ENCODE measurements around the gene ANKRD55. TPM values are rescaled to one million over a fixed set of nuclear protein-coding genes. Genes with fewer than 3 reads are reported as not detected.

The ANKRD55 gene
- polyA plus RNA-seq, 1 of the 3 experiments (the other 2 are of a cell fraction), result not detected

GRCh38 chr5:56282216-56282615 is 49.1 kb upstream of the ANKRD55 start:
- no peaks in the 10 kb centered on the region for H3K27me3 ChIP-seq (ENCODE audit: insufficient read depth)
- H3K27ac ChIP-seq (ENCODE audit: low read depth in 2 of 2, low read length in 1 of 2), result peak overlapping the region; percentile 4 to 14; a peak in 1 of 4 replicates
- H3K9me3 ChIP-seq, result no peaks in the 10 kb centered on the region
- no peaks in the 10 kb centered on the region for H3K9me2 ChIP-seq
- no peak overlapping the region for H3K4me2 ChIP-seq
- TF ChIP-seq NFIC (IDR thresholded peaks at IDR 0.05; ENCODE audit: borderline replicate concordance), result no peak
- TF ChIP-seq USF2 (IDR thresholded peaks at IDR 0.05; ENCODE audit: borderline replicate concordance, low read depth, low read length), result no peak
- TF ChIP-seq YY1 (IDR thresholded peaks at IDR 0.05; ENCODE audit: low read depth), result no peak
- TF ChIP-seq JUND (IDR thresholded peaks at IDR 0.05), result no peak
- TF ChIP-seq GABPA (IDR thresholded peaks at IDR 0.05; ENCODE audit: low read depth), result no peak
- no peak for TF ChIP-seq EZH2phosphoT487 (IDR thresholded peaks at IDR 0.05; ENCODE audit: borderline replicate concordance, low read depth)
- no peak for TF ChIP-seq TAF1 (IDR thresholded peaks at IDR 0.05; ENCODE audit: borderline replicate concordance, low read depth, low read length)
- TF ChIP-seq NRF1 (IDR thresholded peaks at IDR 0.05; ENCODE audit: low read depth, low read length), result no peak
- H3F3A ChIP-seq (replicated peaks; ENCODE audit: insufficient read depth), result peaks cover 37% of the 10 kb centered on the region
- ChIA-PET CTCF (interaction anchor here (0.6 to 2.8 kb wide), 4 partner anchors 12 to 1016 kb away, joined by 3 to 18 read pairs (median 5); no protein-coding TSS in a partner anchor), POLR2A (no interaction called here)
- H4K20me1 ChIP-seq (ENCODE audit: insufficient read depth), result no peaks in the 10 kb centered on the region
- no peaks in the 10 kb centered on the region for H3K79me2 ChIP-seq (ENCODE audit: insufficient read depth)
- peaks cover 34 to 44% of the 10 kb centered on the region in 2 experiments for H3K4me1 ChIP-seq (ENCODE audit: control insufficient read depth in 1 of 2, insufficient read depth in 2 of 2, low read depth in 1 of 2, low read length in 1 of 2)
- DNase-seq, result no peak
- no peak overlapping the region for H3K4me3 ChIP-seq (ENCODE audit: low read depth in 2 of 2, low read length in 1 of 2)
- no peak overlapping the region for H3K9ac ChIP-seq
- no peaks in the 10 kb centered on the region for H3K36me3 ChIP-seq (replicated peaks in 1 of 2; ENCODE audit: control insufficient read depth in 1 of 2, insufficient read depth in 2 of 2, low read length in 1 of 2)
- 90% methylated on average over 1 of the region's 1 CpG for WGBS (ENCODE audit: low lambda C conversion rate)
- no peak overlapping the region for H2AFZ ChIP-seq (ENCODE audit: low read depth)

GRCh38 chr5:56281489-56282165 is 48.5 kb upstream of the ANKRD55 start:
- 85% methylated on average over 5 of the region's 5 CpGs for WGBS (ENCODE audit: low lambda C conversion rate)
- no peak for DNase-seq

More at GRCh38 chr5:56281489-56282165, 48.5 kb upstream of the ANKRD55 start:
- H3K27me3 ChIP-seq (ENCODE audit: insufficient read depth), result no peaks in the 10 kb centered on the region
- no peaks in the 10 kb centered on the region for H3K9me2 ChIP-seq
- ChIA-PET POLR2A (no interaction called here), CTCF (interaction anchor here (0.6 to 2.8 kb wide), 4 partner anchors 11 to 216 kb away, joined by 3 to 18 read pairs (median 3); no protein-coding TSS in a partner anchor)
- peaks cover 35% of the 10 kb centered on the region for H3F3A ChIP-seq (replicated peaks; ENCODE audit: insufficient read depth)
- H3K79me2 ChIP-seq (ENCODE audit: insufficient read depth), result no peaks in the 10 kb centered on the region
- no peaks in the 10 kb centered on the region for H3K36me3 ChIP-seq (replicated peaks in 1 of 2; ENCODE audit: control insufficient read depth in 1 of 2, insufficient read depth in 2 of 2, low read length in 1 of 2)
- H3K9ac ChIP-seq, result no peak overlapping the region
- H3K27ac ChIP-seq (ENCODE audit: low read depth in 2 of 2, low read length in 1 of 2), result peak overlapping the region in 1 of 2 experiments; percentile 14; a peak in 1 of 4 replicates
- no peaks in the 10 kb centered on the region for H3K9me3 ChIP-seq
- H3K4me2 ChIP-seq, result no peak overlapping the region
- no peak overlapping the region for H3K4me3 ChIP-seq (ENCODE audit: low read depth in 2 of 2, low read length in 1 of 2)
- H4K20me1 ChIP-seq (ENCODE audit: insufficient read depth), result no peaks in the 10 kb centered on the region
- TF ChIP-seq CHD2 (IDR thresholded peaks at IDR 0.05; ENCODE audit: low read length, partially characterized antibody), result no peak
- peak; percentile 5; the same call in 1 of the 2 replicates for TF ChIP-seq PBX3 (IDR thresholded peaks at IDR 0.05)
- TF ChIP-seq RFX5 (IDR thresholded peaks at IDR 0.05; ENCODE audit: low read length), result no peak
- TF ChIP-seq TAF1 (IDR thresholded peaks at IDR 0.05; ENCODE audit: borderline replicate concordance, low read depth, low read length), result no peak
- no peak for TF ChIP-seq FOXJ3 (CRISPR knock-in tag; IDR thresholded peaks at IDR 0.05)
- H2AFZ ChIP-seq (ENCODE audit: low read depth), result no peak overlapping the region
- H3K4me1 ChIP-seq (ENCODE audit: control insufficient read depth in 1 of 2, insufficient read depth in 2 of 2, low read depth in 1 of 2, low read length in 1 of 2), result peaks cover 30 to 41% of the 10 kb centered on the region in 2 experiments
